Keratinocyte (primary cell): ENCODE results near the gene SPATA7. TPM values are rescaled to one million over a fixed set of nuclear protein-coding genes. Genes with fewer than 3 reads are reported as not detected.

ENCODE experiments used
- DNase-seq: peaks from one replicate; pipeline ENCODE4 v3.0.0-alpha.2; 2011; ENCODE audit warnings: low read depth, missing footprints, low spot score
- FAIRE-seq: peaks from 2 replicates; lab custom pipeline; 2011; peaks lifted over from hg19 to GRCh38; lab: Jason Lieb, UNC
- H2AFZ ChIP-seq: 2 replicates; pipeline ENCODE4 v1.6.0; 2012; ENCODE audit warnings: low read length, control low read depth, inconsistent platforms; ENCODE audit not compliant: control insufficient read depth
- H3K27ac ChIP-seq: 2 replicates; pipeline ENCODE4 v1.5.1; 2011; ENCODE audit warnings: low read length; ENCODE audit not compliant: control insufficient read depth, insufficient read depth
- H3K27me3 ChIP-seq: 3 replicates; pipeline ENCODE4 v1.6.0; 2011; ENCODE audit warnings: low read length; ENCODE audit not compliant: control insufficient read depth, insufficient read depth; ENCODE audit errors: extremely low read depth
- H3K36me3 ChIP-seq, 2 experiments: 2 replicates in 1 of 2; 3 replicates in 1 of 2; pipeline ENCODE4 v1.5.1; 2011; ENCODE audit warnings: low read length in 2 of 2, mild to moderate bottlenecking in 1 of 2; ENCODE audit not compliant: control insufficient read depth in 2 of 2, insufficient read depth in 2 of 2; ENCODE audit errors: extremely low read depth in 1 of 2
- H3K4me1 ChIP-seq: 3 replicates; pipeline ENCODE4 v1.5.1; 2011; ENCODE audit warnings: low read length; ENCODE audit not compliant: control insufficient read depth, insufficient read depth; ENCODE audit errors: extremely low read depth
- H3K4me2 ChIP-seq: 3 replicates; pipeline ENCODE4 v1.6.0; 2011; ENCODE audit warnings: low read depth, low read length; ENCODE audit not compliant: control insufficient read depth, insufficient read depth; ENCODE audit errors: extremely low read depth
- H3K4me3 ChIP-seq, 3 experiments: fragments of 200-600 bp in 1 of 3; sonication (generic) in 1 of 3; 2 replicates in 2 of 3; 3 replicates in 1 of 3; pipeline ENCODE4 v1.5.1; 2011 to 2016; ENCODE audit warnings: low read length in 3 of 3, mild to moderate bottlenecking in 3 of 3, control low read depth in 2 of 3, inconsistent platforms in 1 of 3, low read depth in 1 of 3, mixed read lengths in 1 of 3, mixed run types in 1 of 3, moderate library complexity in 1 of 3; ENCODE audit not compliant: control insufficient read depth in 2 of 3, insufficient read depth in 2 of 3; ENCODE audit errors: extremely low read depth in 1 of 3
- H3K79me2 ChIP-seq: 2 replicates; pipeline ENCODE4 v1.6.0; 2012; ENCODE audit warnings: low read length; ENCODE audit not compliant: control insufficient read depth, insufficient read depth
- H3K9ac ChIP-seq: 3 replicates; pipeline ENCODE4 v1.6.0; 2011; ENCODE audit warnings: low read length; ENCODE audit not compliant: control insufficient read depth, insufficient read depth; ENCODE audit errors: extremely low read depth
- H3K9me1 ChIP-seq: 3 replicates; pipeline ENCODE4 v1.6.0; 2011; ENCODE audit warnings: low read length; ENCODE audit not compliant: control insufficient read depth, insufficient read depth; ENCODE audit errors: extremely low read depth
- H3K9me3 ChIP-seq: 2 replicates; pipeline ENCODE4 v1.5.1; 2012; ENCODE audit warnings: low read depth, low read length; ENCODE audit not compliant: control insufficient read depth
- H4K20me1 ChIP-seq: 3 replicates; pipeline ENCODE4 v1.6.0; 2011; ENCODE audit warnings: low read length; ENCODE audit not compliant: control insufficient read depth, insufficient read depth; ENCODE audit errors: extremely low read depth
- EZH2 ChIP-seq: IDR thresholded peaks from one replicate; pipeline ENCODE4 v1.6.1; 2012; ENCODE audit warnings: inconsistent platforms, mild to moderate bottlenecking, low read length, moderate library complexity
- dilution Hi-C: fragments of 300-500 bp; cut with MboI; formaldehyde crosslinking; loops from one replicate; pipeline ENCODE4 v1.7.0; 2020; ENCODE audit warnings: low sequenced_read_pairs; ENCODE audit not compliant: extremely low pct_ligation_motif_present
- polyA plus RNA-seq, 5 experiments: library from polyadenylated mRNA; depleted of rRNA in 3 of 5; stranded (reverse) in 3 of 5; stranded (forward) in 1 of 5; unstranded in 1 of 5; fragments of >200 nt; gene quantifications; 1 replicate in 1 of 5; 2 replicates in 3 of 5; 3 replicates in 1 of 5; pipeline versions ENCODE4 v1.2.1 to v1.2.3, GENCODE V29; 2011 to 2012; ENCODE audit warnings: missing spikeins in 2 of 5, low read depth in 1 of 5, low replicate concordance in 1 of 5
- TF ChIP-seq, protein P1 (sequence below), 3 experiments: IDR thresholded peaks in 1 of 3; conservative IDR thresholded peaks in 1 of 3; optimal IDR thresholded peaks in 1 of 3; 2 replicates in 2 of 3; 3 replicates in 1 of 3; pipeline versions ENCODE3 to v1.5.1; 2011; ENCODE audit warnings: low read length in 3 of 3, mild to moderate bottlenecking in 3 of 3, moderate library complexity in 2 of 3, control low read depth in 1 of 3, inconsistent platforms in 1 of 3; ENCODE audit not compliant: insufficient read depth in 2 of 3; ENCODE audit errors: extremely low read depth in 1 of 3

Gene SPATA7
- polyA plus RNA-seq, 1 donor (not counting 4 experiments of a cell fraction or from before 2014, with no cell fraction given) = 7.1 TPM

DNA sequence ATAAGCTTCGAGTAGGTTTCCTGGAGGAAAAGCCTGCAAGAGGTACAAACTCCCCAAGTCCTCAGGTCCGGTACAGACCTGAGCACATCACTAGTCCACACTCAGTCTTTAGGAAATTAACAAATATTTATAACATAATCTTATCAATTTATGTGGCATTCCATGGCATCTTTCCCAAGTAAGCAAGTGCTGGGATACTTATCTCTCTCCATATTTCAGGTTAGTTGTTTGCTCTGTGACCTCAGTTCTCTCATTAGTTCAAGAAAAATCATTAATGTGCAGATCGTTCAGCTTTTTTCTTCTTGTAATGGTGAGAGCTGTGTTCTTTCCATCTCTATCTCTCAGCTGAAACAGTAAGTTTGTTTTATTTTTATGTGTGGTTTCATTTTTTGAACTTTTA is 34.7 kb downstream of the SPATA7 start:
- Histone ChIP-seq H3K9me1 (no peaks in the 10 kb centered on the region), H4K20me1 (no peaks in the 10 kb centered on the region), H3K4me3 (no peak overlapping the region), H3K27me3 (no peaks in the 10 kb centered on the region), H3K4me2 (no peak overlapping the region), H3K79me2 (no peaks in the 10 kb centered on the region), H3K9ac (no peak overlapping the region), H3K36me3 (no peaks in the 10 kb centered on the region), H3K4me1 (no peaks in the 10 kb centered on the region), H3K9me3 (no peaks in the 10 kb centered on the region), H2AFZ (no peak overlapping the region), H3K27ac (no peak overlapping the region)
- DNase-seq = no peak
- no peak for FAIRE-seq
- TF ChIP-seq, protein P1, sequence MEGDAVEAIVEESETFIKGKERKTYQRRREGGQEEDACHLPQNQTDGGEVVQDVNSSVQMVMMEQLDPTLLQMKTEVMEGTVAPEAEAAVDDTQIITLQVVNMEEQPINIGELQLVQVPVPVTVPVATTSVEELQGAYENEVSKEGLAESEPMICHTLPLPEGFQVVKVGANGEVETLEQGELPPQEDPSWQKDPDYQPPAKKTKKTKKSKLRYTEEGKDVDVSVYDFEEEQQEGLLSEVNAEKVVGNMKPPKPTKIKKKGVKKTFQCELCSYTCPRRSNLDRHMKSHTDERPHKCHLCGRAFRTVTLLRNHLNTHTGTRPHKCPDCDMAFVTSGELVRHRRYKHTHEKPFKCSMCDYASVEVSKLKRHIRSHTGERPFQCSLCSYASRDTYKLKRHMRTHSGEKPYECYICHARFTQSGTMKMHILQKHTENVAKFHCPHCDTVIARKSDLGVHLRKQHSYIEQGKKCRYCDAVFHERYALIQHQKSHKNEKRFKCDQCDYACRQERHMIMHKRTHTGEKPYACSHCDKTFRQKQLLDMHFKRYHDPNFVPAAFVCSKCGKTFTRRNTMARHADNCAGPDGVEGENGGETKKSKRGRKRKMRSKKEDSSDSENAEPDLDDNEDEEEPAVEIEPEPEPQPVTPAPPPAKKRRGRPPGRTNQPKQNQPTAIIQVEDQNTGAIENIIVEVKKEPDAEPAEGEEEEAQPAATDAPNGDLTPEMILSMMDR (optimal IDR thresholded peaks at IDR 0.05 in 1 of 3, IDR thresholded peaks at IDR 0.05 in 1 of 3, conservative IDR thresholded peaks at IDR 0.05 in 1 of 3; ENCODE audit: extremely low read depth in 1 of 3, insufficient read depth in 2 of 3, low read length in 3 of 3) = no peak
- no peak for TF ChIP-seq EZH2
- dilution Hi-C loops = no loop called here

DNA sequence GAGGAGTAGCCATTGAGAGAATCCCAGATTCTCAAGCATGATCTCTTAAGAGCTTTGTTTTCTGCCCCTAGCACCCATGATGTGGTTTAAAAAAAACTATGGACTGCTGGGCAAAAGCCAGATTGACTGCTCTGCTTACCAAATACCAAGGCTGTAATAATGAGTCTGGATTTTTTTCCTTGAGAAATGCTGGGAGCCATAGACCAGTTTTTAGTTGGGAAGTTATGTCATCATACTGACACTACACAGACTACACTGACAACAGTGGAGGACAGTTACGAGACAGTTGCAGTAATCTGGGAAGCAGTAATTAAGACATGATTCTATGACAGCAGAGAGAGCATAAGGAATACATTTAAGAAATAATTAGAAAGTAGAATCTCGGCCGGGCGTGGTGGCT is 35.8 kb downstream of the SPATA7 start:
- Histone ChIP-seq H3K36me3 (no peaks in the 10 kb centered on the region), H3K9me1 (no peaks in the 10 kb centered on the region), H3K4me2 (no peak overlapping the region), H3K27ac (no peak overlapping the region), H2AFZ (no peak overlapping the region), H3K79me2 (no peaks in the 10 kb centered on the region), H3K27me3 (no peaks in the 10 kb centered on the region), H3K9ac (no peak overlapping the region), H3K9me3 (no peaks in the 10 kb centered on the region), H3K4me1 (no peaks in the 10 kb centered on the region), H3K4me3 (no peak overlapping the region), H4K20me1 (no peaks in the 10 kb centered on the region)
- no peak for TF ChIP-seq EZH2
- TF ChIP-seq, protein P1 (optimal IDR thresholded peaks at IDR 0.05 in 1 of 3, IDR thresholded peaks at IDR 0.05 in 1 of 3, conservative IDR thresholded peaks at IDR 0.05 in 1 of 3; ENCODE audit: extremely low read depth in 1 of 3, insufficient read depth in 2 of 3, low read length in 3 of 3) = no peak
- dilution Hi-C loops = no loop called here
- FAIRE-seq = no peak
- DNase-seq = no peak
